Neural progenitor cell (in vitro differentiated cells): ENCODE data around the gene TMPRSS6. TPM values are rescaled to one million over a fixed set of nuclear protein-coding genes. Genes with fewer than 3 reads are reported as not detected.

ENCODE experiments used
- DNase-seq: peaks from one replicate; pipeline ENCODE4 v3.0.0-alpha.2; 2016; ENCODE audit warnings: low spot score
- H2AFZ ChIP-seq: fragments of 200-600 bp; sonication (generic); replicated peaks from 2 replicates; pipeline ENCODE4 v1.6.1; 2016; ENCODE audit warnings: antibody characterized with exemption
- H3F3A ChIP-seq: fragments of 200-600 bp; sonication (generic); 2 replicates; pipeline ENCODE4 v1.6.1; 2016; ENCODE audit warnings: antibody characterized with exemption, low read depth
- H3K27ac ChIP-seq: fragments of 200-600 bp; sonication (generic); 2 replicates; pipeline ENCODE4 v1.5.1; 2016; ENCODE audit warnings: mild to moderate bottlenecking
- H3K27me3 ChIP-seq: fragments of 200-600 bp; sonication (generic); 2 replicates; pipeline ENCODE4 v1.6.1; 2016; ENCODE audit warnings: mild to moderate bottlenecking, moderate library complexity
- H3K36me3 ChIP-seq: fragments of 200-600 bp; sonication (generic); 2 replicates; pipeline ENCODE4 v1.5.1; 2016
- H3K4me1 ChIP-seq: fragments of 200-600 bp; sonication (generic); 2 replicates; pipeline ENCODE4 v1.6.1; 2016; ENCODE audit warnings: mixed run types
- H3K4me2 ChIP-seq: fragments of 200-600 bp; sonication (generic); 2 replicates; pipeline ENCODE4 v1.6.1; 2016
- H3K4me3 ChIP-seq: fragments of 200-600 bp; sonication (generic); 2 replicates; pipeline ENCODE4 v1.5.1; 2016
- H3K79me2 ChIP-seq: fragments of 200-600 bp; sonication (generic); 2 replicates; pipeline ENCODE4 v1.6.1; 2016; ENCODE audit warnings: low read depth
- H3K9ac ChIP-seq: fragments of 200-600 bp; sonication (generic); 2 replicates; pipeline ENCODE4 v1.6.1; 2016
- H3K9me3 ChIP-seq: fragments of 200-600 bp; sonication (generic); 2 replicates; pipeline ENCODE4 v1.5.1; 2016; ENCODE audit warnings: low read depth
- H4K20me1 ChIP-seq: fragments of 200-600 bp; sonication (generic); 2 replicates; pipeline ENCODE4 v1.6.1; 2016; ENCODE audit warnings: low read depth
- H3K27ac Mint-ChIP-seq: 3 replicates; pipeline ENCODE4 v1.8.0; 2021; ENCODE audit warnings: mixed read lengths
- H3K27me3 Mint-ChIP-seq: 2 replicates; pipeline ENCODE4 v1.8.0; 2022; ENCODE audit warnings: low read depth, mild to moderate bottlenecking, inconsistent platforms, moderate library complexity, mixed read lengths; ENCODE audit not compliant: insufficient read depth
- H3K36me3 Mint-ChIP-seq: 3 replicates; pipeline ENCODE4 v1.8.0; 2021; ENCODE audit warnings: mixed read lengths
- H3K4me1 Mint-ChIP-seq: 3 replicates; pipeline ENCODE4 v1.8.0; 2021; ENCODE audit warnings: mixed read lengths
- H3K4me3 Mint-ChIP-seq: 3 replicates; pipeline ENCODE4 v1.8.0; 2021; ENCODE audit warnings: mild to moderate bottlenecking, moderate library complexity, mixed read lengths
- H3K9me3 Mint-ChIP-seq: 3 replicates; pipeline ENCODE4 v1.8.0; 2020; ENCODE audit warnings: mixed read lengths
- CTCF ChIP-seq: fragments of 200-600 bp; sonication (generic); IDR thresholded peaks from 2 replicates; pipeline ENCODE4 v1.5.1; 2017; ENCODE audit warnings: antibody characterized with exemption, mild to moderate bottlenecking
- EZH2 ChIP-seq: fragments of 200-600 bp; sonication (generic); IDR thresholded peaks from 2 replicates; pipeline ENCODE4 v1.6.1; 2017; ENCODE audit warnings: antibody characterized with exemption, mild to moderate bottlenecking, moderate library complexity
- EZH2phosphoT487 ChIP-seq: fragments of 200-600 bp; sonication (generic); IDR thresholded peaks from 2 replicates; pipeline ENCODE4 v1.6.1; 2017; ENCODE audit warnings: antibody characterized with exemption
- total RNA-seq: library from RNA; depleted of rRNA; stranded (reverse); fragments of >200 nt; gene quantifications from 2 replicates; pipeline ENCODE4 v1.2.3, GENCODE V29; 2015; ENCODE audit warnings: low replicate concordance

The TMPRSS6 gene
- total RNA-seq, 1 donor from 2014 or later = not detected

DNA sequence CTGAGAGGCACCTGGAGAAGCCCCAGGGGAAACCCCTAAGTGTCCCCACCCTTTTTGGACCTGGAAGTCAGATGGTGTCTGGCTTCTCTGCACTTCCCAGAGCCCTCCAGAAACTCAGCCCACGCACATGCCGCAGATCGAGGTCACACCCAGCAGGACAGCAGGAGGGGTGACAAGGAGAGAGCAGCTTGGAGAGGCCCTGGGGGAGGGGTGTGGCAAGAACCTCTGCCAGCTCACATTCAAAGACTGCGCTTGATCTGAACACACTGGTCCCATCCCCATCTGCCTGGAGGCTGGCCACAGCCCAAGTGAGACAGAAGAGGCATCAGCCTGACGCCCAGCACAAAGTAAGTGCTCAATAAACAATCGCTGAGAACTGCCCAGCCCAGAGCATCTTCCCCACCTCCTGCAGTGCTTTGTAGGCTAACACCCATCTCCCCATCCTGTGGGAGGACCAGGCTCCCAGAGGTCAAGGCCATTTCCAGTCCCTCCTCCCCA is 21.4 kb downstream of the TMPRSS6 start:
- no peak overlapping the region for H3K4me2 ChIP-seq
- H2AFZ ChIP-seq = no peak overlapping the region
- Mint-ChIP-seq H3K4me3 (no peak overlapping the region), H3K9me3 (no peaks in the 10 kb centered on the region), H3K27me3 (peaks cover 6% of the 10 kb centered on the region), H3K27ac (no peak overlapping the region), H3K4me1 (peaks cover 14% of the 10 kb centered on the region), H3K36me3 (no peaks in the 10 kb centered on the region)
- no peaks in the 10 kb centered on the region for H4K20me1 ChIP-seq
- H3K4me1 ChIP-seq = peaks cover 11% of the 10 kb centered on the region
- H3F3A ChIP-seq = peaks cover 11% of the 10 kb centered on the region
- no peaks in the 10 kb centered on the region for H3K9me3 ChIP-seq
- no peaks in the 10 kb centered on the region for H3K36me3 ChIP-seq
- H3K27ac ChIP-seq = no peak overlapping the region
- H3K4me3 ChIP-seq = no peak overlapping the region
- H3K9ac ChIP-seq = no peak overlapping the region
- no peaks in the 10 kb centered on the region for H3K79me2 ChIP-seq
- TF ChIP-seq CTCF (no peak), EZH2phosphoT487 (no peak), EZH2 (no peak)
- DNase-seq = no peak
- H3K27me3 ChIP-seq = no peaks in the 10 kb centered on the region

DNA sequence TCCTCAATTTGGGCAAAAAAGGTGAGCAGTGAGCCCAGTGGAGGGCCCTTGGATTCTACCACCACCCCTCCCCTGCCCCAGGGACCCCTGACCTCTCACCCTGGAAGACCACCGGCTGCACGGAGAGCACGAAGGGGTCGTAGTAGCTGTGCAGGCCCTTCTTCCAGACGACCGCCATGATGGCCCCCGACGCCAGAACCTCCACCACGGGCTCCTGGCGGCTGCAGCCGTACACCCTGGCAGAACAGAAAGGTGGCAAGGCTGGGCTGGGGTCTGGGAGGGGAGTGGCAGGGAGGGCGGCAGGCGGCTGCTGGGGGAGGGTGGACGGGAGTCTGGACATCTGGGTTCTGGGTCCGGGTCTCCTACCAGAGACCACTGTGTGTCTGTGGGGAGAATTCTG is 23.3 kb downstream of the TMPRSS6 start:
- Histone ChIP-seq H3K4me2 (no peak overlapping the region), H3K79me2 (no peaks in the 10 kb centered on the region)

GRCh38 chr22:37084385-37084784 is 25.1 kb downstream of the TMPRSS6 start:
- no peak for DNase-seq
- Mint-ChIP-seq H3K27me3 (peaks cover 5% of the 10 kb centered on the region), H3K27ac (no peak overlapping the region), H3K36me3 (no peaks in the 10 kb centered on the region), H3K9me3 (no peaks in the 10 kb centered on the region), H3K4me1 (no peaks in the 10 kb centered on the region), H3K4me3 (no peak overlapping the region)
- no peak for TF ChIP-seq EZH2
- no peak for TF ChIP-seq CTCF
- TF ChIP-seq EZH2phosphoT487 = no peak
- no peak overlapping the region for H2AFZ ChIP-seq
- no peak overlapping the region for H3K27ac ChIP-seq
- no peaks in the 10 kb centered on the region for H3K4me1 ChIP-seq
- no peaks in the 10 kb centered on the region for H3K9me3 ChIP-seq
- no peaks in the 10 kb centered on the region for H3F3A ChIP-seq
- no peaks in the 10 kb centered on the region for H3K79me2 ChIP-seq
- H3K9ac ChIP-seq = no peak overlapping the region
- H3K4me3 ChIP-seq = no peak overlapping the region
- no peaks in the 10 kb centered on the region for H4K20me1 ChIP-seq
- no peak overlapping the region for H3K4me2 ChIP-seq
- H3K36me3 ChIP-seq = no peaks in the 10 kb centered on the region
- H3K27me3 ChIP-seq = no peaks in the 10 kb centered on the region

More for the DNA sequence above, 23.3 kb downstream of the TMPRSS6 start:
- Histone ChIP-seq H3K27ac (no peak overlapping the region), H3K9me3 (no peaks in the 10 kb centered on the region), H3K9ac (no peak overlapping the region), H4K20me1 (no peaks in the 10 kb centered on the region), H3K36me3 (no peaks in the 10 kb centered on the region), H3K4me3 (no peak overlapping the region), H2AFZ (no peak overlapping the region), H3K27me3 (no peaks in the 10 kb centered on the region), H3K4me1 (peaks cover under 1% of the 10 kb centered on the region), H3F3A (peaks cover 2% of the 10 kb centered on the region)
- H3K9me3 Mint-ChIP-seq = no peaks in the 10 kb centered on the region
- H3K36me3 Mint-ChIP-seq = no peaks in the 10 kb centered on the region
- no peak for TF ChIP-seq EZH2
- TF ChIP-seq CTCF = no peak
- no peak for TF ChIP-seq EZH2phosphoT487
- H3K27me3 Mint-ChIP-seq = peaks cover 3% of the 10 kb centered on the region
- H3K27ac Mint-ChIP-seq = no peak overlapping the region
- no peak overlapping the region for H3K4me3 Mint-ChIP-seq
- no peaks in the 10 kb centered on the region for H3K4me1 Mint-ChIP-seq
- no peak for DNase-seq
